ENCODE data around the gene NCF2. TPM values are rescaled to one million over a fixed set of nuclear protein-coding genes. Genes with fewer than 3 reads are reported as not detected.

The NCF2 gene
- total RNA-seq, 1 experiment from 2014 or later: 0.53 TPM

DNA sequence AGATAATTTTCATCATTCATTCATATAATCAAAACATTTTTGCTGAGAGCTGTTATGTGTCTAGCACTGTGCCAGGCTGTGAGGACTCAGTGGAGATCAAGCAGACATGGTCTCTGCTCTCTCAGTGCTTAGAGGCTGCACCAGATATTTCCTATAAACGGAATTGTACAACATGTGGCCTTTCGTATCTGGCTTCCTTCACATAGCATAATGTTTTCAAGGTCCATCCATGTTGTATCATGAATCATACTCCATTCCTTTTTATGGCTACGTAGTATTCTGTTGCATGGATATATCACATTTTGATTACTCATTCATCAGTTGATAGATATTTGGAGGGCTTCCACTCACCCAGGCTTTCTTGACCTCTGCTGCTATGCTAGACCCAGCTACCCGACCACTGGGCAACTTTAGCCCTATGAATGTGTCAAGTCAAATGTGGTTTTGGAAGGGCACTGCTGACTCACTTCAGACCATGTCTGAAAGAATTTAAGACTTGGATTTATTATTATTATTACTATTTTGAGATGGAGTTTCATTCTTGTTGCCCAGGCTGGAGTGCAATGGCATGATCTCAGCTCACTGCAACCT is 18.5 kb downstream of the NCF2 start:
- Histone ChIP-seq H3K27me3 (no peaks in the 10 kb centered on the region), H3K9me3 (no peaks in the 10 kb centered on the region), H3K36me3 (no peaks in the 10 kb centered on the region), H3K4me3 (no peak overlapping the region)
- DNase-seq: peak; percentile 87

DNA sequence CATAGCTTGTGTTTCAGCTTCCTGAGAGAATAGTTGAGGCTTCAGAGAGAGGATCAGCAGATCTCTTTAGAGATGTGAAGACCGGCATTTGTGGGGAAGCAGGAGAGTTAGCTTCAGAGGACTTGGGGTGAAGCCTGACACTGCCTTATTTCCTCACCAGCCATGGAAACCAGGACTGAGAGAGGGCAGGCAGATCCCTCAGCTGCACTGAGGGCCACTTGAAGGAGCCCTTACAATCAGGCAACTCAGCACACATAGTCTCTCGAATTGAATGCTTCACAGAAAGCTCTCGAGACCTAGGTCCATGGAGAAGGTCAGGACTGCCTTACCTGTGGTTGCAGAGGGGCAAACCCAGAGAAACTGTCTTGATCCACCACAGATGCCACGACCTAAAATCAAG is 19.8 kb downstream of the NCF2 start:
- no peaks in the 10 kb centered on the region for H3K27me3 ChIP-seq
- H3K36me3 ChIP-seq: no peaks in the 10 kb centered on the region
- H3K9me3 ChIP-seq: no peaks in the 10 kb centered on the region
- no peak overlapping the region for H3K4me3 ChIP-seq
- no peak for DNase-seq

DNA sequence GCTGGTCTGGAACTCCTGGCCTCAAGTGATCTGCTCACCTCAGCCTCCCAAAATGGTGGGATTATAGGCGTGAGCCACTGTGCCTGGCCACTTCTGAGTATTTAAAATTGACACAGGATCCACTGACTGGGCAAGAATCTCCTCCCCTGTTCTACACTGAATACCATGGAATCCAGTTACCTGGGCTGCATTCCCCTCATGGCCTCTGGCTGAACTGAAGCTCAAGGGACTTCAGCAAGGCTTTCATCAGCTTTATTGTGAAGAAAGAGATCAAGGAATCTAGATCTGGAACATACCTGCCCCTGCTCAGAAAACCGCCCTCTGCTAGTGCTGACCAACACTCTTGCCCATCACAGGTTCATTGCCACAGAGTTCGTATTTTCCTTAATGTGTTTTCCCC is 20.5 kb downstream of the NCF2 start:
- DNase-seq: no peak
- H3K27me3 ChIP-seq: no peaks in the 10 kb centered on the region
- H3K9me3 ChIP-seq: no peaks in the 10 kb centered on the region

GRCh38 chr1:183569141-183569540 is 21.1 kb downstream of the NCF2 start:
- Histone ChIP-seq H3K27me3 (no peaks in the 10 kb centered on the region; the same call in 1 of the 2 replicates), H3K36me3 (no peaks in the 10 kb centered on the region), H3K9me3 (no peaks in the 10 kb centered on the region), H3K4me3 (no peak overlapping the region)
- DNase-seq: no peak

More for the DNA sequence above, 20.5 kb downstream of the NCF2 start:
- Histone ChIP-seq H3K4me3 (no peak overlapping the region), H3K36me3 (no peaks in the 10 kb centered on the region)

GRCh38 chr1:183568176-183569021 is 21.9 kb downstream of the NCF2 start:
- Histone ChIP-seq H3K36me3 (no peaks in the 10 kb centered on the region), H3K9me3 (no peaks in the 10 kb centered on the region), H3K4me3 (no peak overlapping the region), H3K27me3 (no peaks in the 10 kb centered on the region; the same call in 1 of the 2 replicates)
- DNase-seq: no peak

GRCh38 chr1:183567584-183567983 is 22.7 kb downstream of the NCF2 start:
- Histone ChIP-seq H3K27me3 (no peaks in the 10 kb centered on the region; the same call in 1 of the 2 replicates), H3K36me3 (no peaks in the 10 kb centered on the region), H3K4me3 (no peak overlapping the region), H3K9me3 (no peaks in the 10 kb centered on the region)
- DNase-seq: peak; percentile 44

GRCh38 chr1:183566026-183566425 is 24.2 kb downstream of the NCF2 start:
- Histone ChIP-seq H3K9me3 (no peaks in the 10 kb centered on the region), H3K27me3 (no peaks in the 10 kb centered on the region; the same call in 1 of the 2 replicates), H3K36me3 (no peaks in the 10 kb centered on the region), H3K4me3 (no peak overlapping the region)
- no peak for DNase-seq

- Histone ChIP-seq H3K36me3 (no peaks in the 10 kb centered on the region), H3K27me3 (no peaks in the 10 kb centered on the region; the same call in 1 of the 2 replicates), H3K4me3 (no peak overlapping the region), H3K9me3 (no peaks in the 10 kb centered on the region)
- no peak for DNase-seq
Measured at GRCh38 chr1:183565261-183565660, 25.0 kb downstream of the NCF2 start.

GRCh38 chr1:183562701-183563100 is 27.6 kb downstream of the NCF2 start:
- Histone ChIP-seq H3K27me3 (no peaks in the 10 kb centered on the region; the same call in 1 of the 2 replicates), H3K36me3 (peaks cover under 1% of the 10 kb centered on the region), H3K9me3 (no peaks in the 10 kb centered on the region), H3K4me3 (no peak overlapping the region)
- DNase-seq: no peak

DNA sequence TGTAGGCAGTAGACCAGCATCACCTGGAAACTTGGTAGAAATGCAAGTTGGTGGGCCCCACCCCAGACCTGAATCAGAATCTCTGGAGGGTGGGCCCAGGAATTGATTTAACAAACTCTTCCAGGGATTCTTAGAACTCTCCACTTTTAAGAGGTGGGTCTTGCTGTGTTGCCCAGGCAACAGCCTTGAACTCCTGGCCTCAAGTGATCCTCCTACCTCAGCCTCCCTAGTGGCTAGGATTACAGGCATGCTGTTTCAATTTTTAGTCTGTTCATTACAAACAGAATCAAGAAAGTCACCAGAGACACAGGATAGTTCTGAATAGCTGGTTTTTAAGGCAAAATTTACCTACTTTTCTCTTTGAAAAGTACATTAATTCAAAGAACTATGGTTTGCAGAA is 31.2 kb downstream of the NCF2 start:
- Histone ChIP-seq H3K36me3 (peaks cover 13% of the 10 kb centered on the region), H3K9me3 (no peaks in the 10 kb centered on the region), H3K27me3 (no peaks in the 10 kb centered on the region), H3K4me3 (no peak overlapping the region)
- DNase-seq: no peak

- H3K4me3 ChIP-seq: no peak overlapping the region
- no peaks in the 10 kb centered on the region for H3K27me3 ChIP-seq
- peaks cover 51% of the 10 kb centered on the region for H3K36me3 ChIP-seq
- no peak for DNase-seq
- H3K9me3 ChIP-seq: no peaks in the 10 kb centered on the region
Measured at GRCh38 chr1:183554577-183554976, 35.7 kb downstream of the NCF2 start.

DNA sequence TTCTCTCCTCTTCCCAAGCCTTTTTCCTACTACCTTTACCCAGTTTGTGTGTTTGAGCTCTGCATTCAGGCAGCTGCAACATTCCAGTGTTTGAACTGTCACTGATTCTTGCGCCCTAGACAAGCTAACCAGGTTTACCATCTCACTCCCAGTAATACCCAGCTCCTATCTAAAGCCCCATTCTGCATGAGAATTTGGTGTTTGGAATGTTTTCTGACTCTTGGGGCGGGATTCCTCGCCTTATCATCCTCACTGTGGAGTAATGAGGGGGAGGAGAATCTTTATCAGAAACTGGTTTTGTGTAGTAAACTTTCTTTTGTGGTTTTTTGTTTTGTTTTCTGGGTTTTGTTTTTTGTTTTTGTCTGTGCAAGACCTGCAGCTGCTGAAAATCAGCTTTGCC is 36.5 kb downstream of the NCF2 start:
- Histone ChIP-seq H3K36me3 (peaks cover 59% of the 10 kb centered on the region), H3K9me3 (no peaks in the 10 kb centered on the region), H3K27me3 (no peaks in the 10 kb centered on the region), H3K4me3 (no peak overlapping the region)
- no peak for DNase-seq

GRCh38 chr1:183553331-183553730 is 36.9 kb downstream of the NCF2 start:
- no peak for DNase-seq
- H3K27me3 ChIP-seq: no peaks in the 10 kb centered on the region
- H3K4me3 ChIP-seq: no peak overlapping the region
- no peaks in the 10 kb centered on the region for H3K9me3 ChIP-seq
- peaks cover 63% of the 10 kb centered on the region for H3K36me3 ChIP-seq

DNA sequence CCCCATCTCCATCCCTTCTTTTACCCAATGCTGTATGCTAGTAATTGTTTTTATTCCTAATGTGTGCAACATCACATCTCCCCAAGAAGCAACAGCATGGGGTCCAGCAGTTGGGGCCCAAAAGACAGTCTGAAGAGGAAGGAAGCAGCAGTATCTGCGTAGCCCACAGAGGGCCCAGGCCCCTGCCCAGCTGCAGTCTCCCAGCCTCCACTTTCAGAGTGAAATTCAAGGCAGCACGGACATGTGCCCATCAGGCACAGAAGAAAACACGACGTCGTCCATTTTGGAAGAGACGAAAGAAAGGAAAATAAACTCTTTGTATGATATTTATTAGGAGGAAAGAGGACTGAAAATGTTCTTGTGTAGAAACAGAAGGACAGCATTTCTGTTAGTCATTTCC is 37.4 kb downstream of the NCF2 start:
- peaks cover 63% of the 10 kb centered on the region for H3K36me3 ChIP-seq
- H3K9me3 ChIP-seq: no peaks in the 10 kb centered on the region

DNA sequence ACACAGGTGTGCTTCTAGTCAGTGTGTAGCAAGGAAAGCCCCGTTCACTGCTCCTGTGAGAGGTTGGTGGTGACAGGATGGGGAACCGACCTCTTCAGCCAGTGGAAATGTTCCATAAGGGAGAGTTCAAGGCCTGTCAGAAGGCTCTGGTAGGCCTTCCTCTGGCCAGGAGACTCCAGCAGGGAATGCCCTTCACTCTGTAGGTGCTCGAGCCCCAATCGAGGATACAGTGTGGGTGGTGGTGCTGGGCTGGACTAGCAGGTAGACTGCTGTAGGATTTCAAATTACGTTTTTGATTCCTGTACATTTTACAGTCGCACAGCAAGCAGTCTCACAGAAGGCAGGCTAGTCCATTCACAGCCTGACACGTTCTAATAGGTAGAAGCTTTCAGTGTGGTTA is 37.8 kb downstream of the NCF2 start:
- peaks cover 60% of the 10 kb centered on the region for H3K36me3 ChIP-seq
- DNase-seq: no peak
- H3K9me3 ChIP-seq: no peaks in the 10 kb centered on the region
- H3K4me3 ChIP-seq: no peak overlapping the region
- H3K27me3 ChIP-seq: no peaks in the 10 kb centered on the region

More for the DNA sequence above, 37.4 kb downstream of the NCF2 start:
- no peaks in the 10 kb centered on the region for H3K27me3 ChIP-seq
- H3K4me3 ChIP-seq: no peak overlapping the region
- no peak for DNase-seq

GRCh38 chr1:183551924-183552323 is 38.3 kb downstream of the NCF2 start:
- Histone ChIP-seq H3K27me3 (no peaks in the 10 kb centered on the region), H3K36me3 (peaks cover 55% of the 10 kb centered on the region), H3K4me3 (no peak overlapping the region), H3K9me3 (no peaks in the 10 kb centered on the region)
- DNase-seq: no peak

GRCh38 chr1:183550915-183551314 is 39.3 kb downstream of the NCF2 start:
- no peak for DNase-seq
- Histone ChIP-seq H3K9me3 (no peaks in the 10 kb centered on the region), H3K36me3 (peaks cover 65% of the 10 kb centered on the region), H3K4me3 (no peak overlapping the region), H3K27me3 (no peaks in the 10 kb centered on the region)

GRCh38 chr1:183548116-183548515 is 42.1 kb downstream of the NCF2 start:
- H3K4me3 ChIP-seq: no peak overlapping the region
- peaks cover 75% of the 10 kb centered on the region for H3K36me3 ChIP-seq
- H3K27me3 ChIP-seq: no peaks in the 10 kb centered on the region
- no peak for DNase-seq
- no peaks in the 10 kb centered on the region for H3K9me3 ChIP-seq
